ENCODE measurements around the gene ZFP42. TPM values are rescaled to one million over a fixed set of nuclear protein-coding genes. Genes with fewer than 3 reads are reported as not detected.
"Not testable (repeated sequence)": the region's sequence is repeated elsewhere in the genome, so short reads cannot be mapped to it uniquely, and the experiment has no call there.

The ZFP42 gene
- total RNA-seq, 1 donor from 2014 or later: 0.26 TPM

DNA sequence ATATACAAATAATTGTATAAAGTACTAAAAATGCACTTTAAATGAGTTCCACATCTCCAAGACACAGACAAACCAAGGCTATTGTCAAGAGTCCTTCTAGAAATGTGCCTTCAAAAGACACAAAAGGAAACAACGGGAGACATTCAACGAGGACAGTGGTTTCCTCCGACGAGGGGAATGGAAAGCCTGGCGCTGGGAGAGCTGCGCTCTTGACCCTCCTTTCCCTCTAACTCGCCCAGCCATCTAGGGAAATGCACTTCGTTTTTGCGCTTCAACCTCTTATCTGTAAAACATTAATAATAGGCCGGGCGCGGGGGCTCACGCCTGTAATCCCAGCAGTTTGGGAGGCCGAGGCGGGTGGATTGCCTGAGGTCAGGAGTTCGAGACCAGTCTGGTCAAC, 37.0 kb downstream of the ZFP42 start:
- Histone ChIP-seq H3K4me1 (no peaks in the 10 kb centered on the region), H3K9me3 (no peaks in the 10 kb centered on the region), H3K4me3 (no peak overlapping the region), H3K27me3 (no peaks in the 10 kb centered on the region), H3K27ac (no peak overlapping the region), H3K36me3 (no peaks in the 10 kb centered on the region)
- ATAC-seq (no peak), DNase-seq (no peak)
- TF ChIP-seq, protein P1, sequence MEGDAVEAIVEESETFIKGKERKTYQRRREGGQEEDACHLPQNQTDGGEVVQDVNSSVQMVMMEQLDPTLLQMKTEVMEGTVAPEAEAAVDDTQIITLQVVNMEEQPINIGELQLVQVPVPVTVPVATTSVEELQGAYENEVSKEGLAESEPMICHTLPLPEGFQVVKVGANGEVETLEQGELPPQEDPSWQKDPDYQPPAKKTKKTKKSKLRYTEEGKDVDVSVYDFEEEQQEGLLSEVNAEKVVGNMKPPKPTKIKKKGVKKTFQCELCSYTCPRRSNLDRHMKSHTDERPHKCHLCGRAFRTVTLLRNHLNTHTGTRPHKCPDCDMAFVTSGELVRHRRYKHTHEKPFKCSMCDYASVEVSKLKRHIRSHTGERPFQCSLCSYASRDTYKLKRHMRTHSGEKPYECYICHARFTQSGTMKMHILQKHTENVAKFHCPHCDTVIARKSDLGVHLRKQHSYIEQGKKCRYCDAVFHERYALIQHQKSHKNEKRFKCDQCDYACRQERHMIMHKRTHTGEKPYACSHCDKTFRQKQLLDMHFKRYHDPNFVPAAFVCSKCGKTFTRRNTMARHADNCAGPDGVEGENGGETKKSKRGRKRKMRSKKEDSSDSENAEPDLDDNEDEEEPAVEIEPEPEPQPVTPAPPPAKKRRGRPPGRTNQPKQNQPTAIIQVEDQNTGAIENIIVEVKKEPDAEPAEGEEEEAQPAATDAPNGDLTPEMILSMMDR (IDR thresholded peaks at IDR 0.05): no peak
- intact Hi-C loops (cut with DNase I): no loop called here

DNA sequence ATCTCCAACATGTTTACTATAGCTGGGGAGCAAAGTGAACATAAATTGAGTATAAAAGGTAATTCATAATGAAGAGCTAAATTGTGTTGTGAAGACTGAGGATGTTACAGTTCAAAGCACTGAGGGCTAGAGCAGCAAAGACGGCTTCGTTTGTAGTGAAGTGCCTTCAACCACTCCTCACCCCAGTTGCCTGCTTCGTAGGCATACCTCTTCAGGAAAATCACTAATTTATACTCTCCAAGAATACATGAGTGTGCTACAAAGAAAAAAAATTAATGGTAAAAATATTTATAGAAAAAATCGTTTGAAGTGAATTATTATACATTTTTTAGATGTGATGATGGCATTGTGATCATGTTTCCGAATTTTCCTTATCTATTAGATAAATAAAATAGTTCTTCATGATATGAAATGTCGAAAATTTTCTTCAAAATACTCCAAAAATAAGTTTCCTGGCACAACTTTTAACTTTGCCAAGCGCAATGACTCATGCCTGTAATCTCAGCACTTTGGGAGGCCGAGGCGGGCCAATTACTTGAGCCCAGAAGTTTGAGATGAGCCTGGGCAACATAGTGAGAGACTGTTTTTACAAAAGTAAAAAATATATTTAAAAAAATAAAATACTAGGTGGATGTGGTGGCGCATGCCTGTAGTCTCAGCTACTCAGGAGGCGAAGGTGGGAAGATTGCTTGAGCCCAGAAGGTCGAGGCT, 41.6 kb downstream of the ZFP42 start:
- Histone ChIP-seq H3K4me1 (no peaks in the 10 kb centered on the region), H3K27ac (no peak overlapping the region), H3K4me3 (no peak overlapping the region), H3K27me3 (no peaks in the 10 kb centered on the region), H3K36me3 (no peaks in the 10 kb centered on the region), H3K9me3 (no peaks in the 10 kb centered on the region)
- DNase-seq: no peak
- intact Hi-C loops (cut with DNase I): no loop called here
- TF ChIP-seq, protein P1 (IDR thresholded peaks at IDR 0.05): no peak
- no peak for ATAC-seq

DNA sequence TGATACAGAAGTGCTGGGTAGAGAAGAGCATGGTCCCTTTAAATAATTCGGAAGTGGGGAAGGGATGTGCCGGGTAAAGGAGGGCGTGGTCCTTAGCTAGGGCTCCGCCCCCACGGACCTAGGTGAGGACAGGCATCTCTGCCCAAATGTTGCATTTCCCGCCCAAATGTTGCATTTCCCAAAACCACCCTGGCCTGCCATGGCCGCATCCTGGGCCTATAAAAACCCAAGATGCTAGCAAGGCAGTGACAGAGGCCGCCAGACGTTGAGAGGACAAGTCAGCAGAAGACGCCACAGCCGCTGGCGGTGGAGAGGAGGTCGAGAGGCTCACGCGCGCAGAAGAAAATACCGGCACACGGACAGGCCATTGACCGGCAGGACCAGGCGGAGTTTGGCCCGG, 46.1 kb downstream of the ZFP42 start:
- Histone ChIP-seq H3K4me3 (no peak overlapping the region), H3K27me3 (no peaks in the 10 kb centered on the region), H3K9me3 (no peaks in the 10 kb centered on the region), H3K36me3 (no peaks in the 10 kb centered on the region), H3K4me1 (no peaks in the 10 kb centered on the region), H3K27ac (no peak overlapping the region)
- ATAC-seq (no peak), DNase-seq (no peak)
- TF ChIP-seq, protein P1 (IDR thresholded peaks at IDR 0.05): no peak
- intact Hi-C loops (cut with DNase I): no loop called here

DNA sequence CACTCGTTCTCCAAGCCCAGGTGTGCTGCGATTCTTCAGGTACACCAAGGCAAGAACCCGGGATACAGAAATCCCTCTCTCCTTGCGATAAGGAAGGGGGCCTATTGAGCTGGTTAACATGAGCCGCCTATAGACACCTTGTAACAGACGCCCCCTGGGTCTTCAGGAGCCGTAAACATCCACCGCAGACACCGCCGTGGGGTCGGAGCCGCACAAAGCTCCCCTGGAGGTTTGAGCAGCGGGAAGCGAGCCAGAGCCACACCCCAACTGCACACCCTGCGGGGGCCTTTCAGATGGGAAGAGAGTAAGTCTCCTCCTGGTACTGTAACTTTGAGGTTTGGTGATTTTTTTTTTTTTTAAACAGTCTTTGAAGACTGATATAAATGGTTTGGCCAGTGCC, 46.6 kb downstream of the ZFP42 start:
- Histone ChIP-seq H3K4me1 (no peaks in the 10 kb centered on the region), H3K4me3 (no peak overlapping the region), H3K9me3 (no peaks in the 10 kb centered on the region), H3K27ac (no peak overlapping the region), H3K36me3 (no peaks in the 10 kb centered on the region), H3K27me3 (no peaks in the 10 kb centered on the region)
- intact Hi-C loops (cut with DNase I): no loop called here
- TF ChIP-seq, protein P1 (IDR thresholded peaks at IDR 0.05): no peak
- DNase-seq (no peak), ATAC-seq (no peak)

DNA sequence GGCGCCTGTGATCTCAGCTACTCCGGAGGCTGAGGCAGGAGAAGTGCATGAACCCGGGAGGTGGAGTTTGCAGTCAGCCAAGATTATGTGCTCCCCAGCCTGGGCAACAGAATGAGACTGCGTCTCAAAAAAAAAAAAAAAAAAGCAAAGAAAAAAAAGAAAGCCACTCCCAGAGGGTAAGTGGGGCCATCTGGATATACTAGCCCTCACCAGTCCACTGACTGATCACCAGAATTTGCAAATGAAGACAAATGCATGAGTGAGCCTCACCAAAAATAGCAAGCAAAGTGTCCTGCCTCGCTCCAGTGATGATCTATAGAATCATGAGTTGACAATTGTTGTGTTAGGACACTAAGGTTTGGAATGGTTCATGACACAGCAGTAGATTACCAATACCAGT, 47.6 kb downstream of the ZFP42 start:
- intact Hi-C loops (cut with DNase I): no loop called here
- no peak overlapping the region for H3K4me3 ChIP-seq
- no peaks in the 10 kb centered on the region for H3K4me1 ChIP-seq
- no peak for DNase-seq
- no peak for ATAC-seq
- H3K27ac ChIP-seq: no peak overlapping the region
- H3K9me3 ChIP-seq: no peaks in the 10 kb centered on the region
- no peaks in the 10 kb centered on the region for H3K27me3 ChIP-seq
- H3K36me3 ChIP-seq: no peaks in the 10 kb centered on the region
- TF ChIP-seq, protein P1 (IDR thresholded peaks at IDR 0.05): no peak

DNA sequence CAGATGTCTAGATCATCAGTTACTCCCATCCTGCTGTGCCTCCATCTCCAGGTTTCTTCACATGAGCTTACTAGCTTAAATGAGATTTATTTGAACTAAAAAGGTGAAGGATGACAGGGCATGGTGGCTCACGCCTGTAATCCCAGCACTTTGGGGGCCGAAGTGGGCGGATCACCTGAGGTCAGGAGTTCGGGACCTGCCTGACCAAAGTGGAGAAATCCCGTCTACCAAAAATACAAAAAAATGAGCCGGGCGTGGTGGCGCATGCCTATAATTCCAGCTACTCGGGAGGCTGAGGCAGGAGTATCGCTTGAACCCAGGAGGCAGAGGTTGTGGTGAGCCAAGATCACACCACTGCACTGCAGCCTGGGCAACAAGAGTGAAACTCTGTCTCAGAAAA, 49.9 kb downstream of the ZFP42 start:
- H3K27me3 ChIP-seq; H3K4me3 ChIP-seq; H3K9me3 ChIP-seq; H3K36me3 ChIP-seq; H3K27ac ChIP-seq; H3K4me1 ChIP-seq; DNase-seq; intact Hi-C loops (cut with DNase I); ATAC-seq: not testable (repeated sequence)

Data from upper lobe of right lung (tissue), 1 donor.